Spleen (tissue), 11 donors: ENCODE data around the gene APAF1. TPM values are rescaled to one million over a fixed set of nuclear protein-coding genes. Genes with fewer than 3 reads are reported as not detected.
A peak's percentile ranks its signal among the peaks of the same experiment; 100 is the strongest.

ENCODE experiments used
- DNase-seq: peaks from one replicate; pipeline ENCODE4 v3.0.0-alpha.2; 2020
- H3K27ac ChIP-seq, 8 donors: fragments of 200-600 bp; sonication (generic) in 7 of 8; 1 replicate in 4 of 8; 2 replicates in 4 of 8; pipeline versions ENCODE4 v1.5.0 to v1.8.0; 2016 to 2021; ENCODE audit warnings: inconsistent platforms in 4 of 8, mild to moderate bottlenecking in 4 of 8, moderate library complexity in 1 of 8
- H3K27me3 ChIP-seq, 7 donors: fragments of 200-600 bp; sonication (generic) in 6 of 7; replicated peaks in 1 of 7; 1 replicate in 4 of 7; 2 replicates in 3 of 7; pipeline versions ENCODE4 v1.5.0 to v1.8.0; 2016 to 2021; ENCODE audit warnings: inconsistent platforms in 3 of 7, mild to moderate bottlenecking in 1 of 7
- H3K36me3 ChIP-seq, 6 donors: fragments of 200-600 bp; sonication (generic) in 5 of 6; 1 replicate in 4 of 6; 2 replicates in 2 of 6; pipeline versions ENCODE4 v1.5.0 to v1.8.0; 2016 to 2021; ENCODE audit warnings: inconsistent platforms in 2 of 6
- H3K4me1 ChIP-seq, 6 donors: fragments of 200-600 bp; sonication (generic) in 5 of 6; 1 replicate in 3 of 6; 2 replicates in 3 of 6; pipeline versions ENCODE4 v1.5.0 to v1.8.0; 2016 to 2021; ENCODE audit warnings: inconsistent platforms in 3 of 6
- H3K4me3 ChIP-seq, 8 donors: fragments of 200-600 bp; sonication (generic) in 7 of 8; 1 replicate in 4 of 8; 2 replicates in 4 of 8; pipeline versions ENCODE4 v1.5.0 to v1.8.0; 2016 to 2021; ENCODE audit warnings: inconsistent platforms in 4 of 8, mild to moderate bottlenecking in 4 of 8, moderate library complexity in 2 of 8
- H3K9me3 ChIP-seq, 8 donors: fragments of 200-600 bp; sonication (generic) in 7 of 8; 1 replicate in 4 of 8; 2 replicates in 4 of 8; pipeline versions ENCODE4 v1.5.0 to v1.8.0; 2016 to 2021; ENCODE audit warnings: inconsistent platforms in 4 of 8
- CTCF ChIP-seq, 11 experiments: fragments of 200-600 bp in 7 of 11; fragments of 450-650 bp in 4 of 11; sonication (generic) in 4 of 11; IDR thresholded peaks in 8 of 11; conservative IDR thresholded peaks in 3 of 11; 1 replicate in 7 of 11; 2 replicates in 4 of 11; pipeline versions ENCODE4 v1.4.0 to v1.8.0; 2016 to 2021; ENCODE audit warnings: antibody characterized with exemption in 11 of 11, inconsistent platforms in 4 of 11, mild to moderate bottlenecking in 1 of 11
- POLR2A ChIP-seq, 3 donors: fragments of 450-650 bp; IDR thresholded peaks; one replicate each; pipeline ENCODE4 v1.5.1; 2017; ENCODE audit warnings: antibody characterized with exemption in 3 of 3, mild to moderate bottlenecking in 1 of 3
- POLR2AphosphoS5 ChIP-seq, 3 donors: sonication (generic); formaldehyde crosslinking; IDR thresholded peaks; one replicate each; pipeline ENCODE4 v1.5.1; 2017; ENCODE audit warnings: antibody characterized with exemption in 3 of 3
- WGBS, 5 donors: extraction: QIAGEN DNeasy Blood & Tissue Kit in 3 of 5; methylation state at CpG; one replicate each; pipeline versions ENCODE4 v1.1.5 to v1.1.7; 2013 to 2018; 5-methylcytosine and 5-hydroxymethylcytosine counted together
- intact Hi-C: fragments of 100-400 bp; cut with DNase I; formaldehyde crosslinking; loops from one replicate; pipeline ENCODE4 v1.15.0; 2023; ENCODE audit warnings: low total_unique reads
- polyA plus RNA-seq, 3 donors: library from polyadenylated mRNA; stranded (reverse); fragments of 200-250 nt; gene quantifications; one replicate each; pipeline ENCODE4 v1.2.1, GENCODE V29; 2013
- total RNA-seq, 7 donors: library from RNA; depleted of rRNA in 3 of 7; stranded (reverse); fragments of >200 nt in 3 of 7; fragmentation: NEBNext Ultra II Directional in 4 of 7; extraction: Animal tissue kit (Norgen Biotek cat#: 25700) in 4 of 7; gene quantifications; one replicate each; pipeline versions ENCODE4 v1.1.0 to v1.2.1, GENCODE V29; 2016 to 2021
- donor health status: healthy with polysubstance abuse.
- donor health status: DM: no; HTN: no; CAD: no; lungs with moderate emphysema.
- donor health status: DM: no; HTN: no; CAD: no.
- donor health status: Bipolar disorder and iron deficiency.
- donor health status: healthy.
- donor health status: DM: no; HTN: no; CAD: no.
- donor health status: DM: yes; HTN: yes; CAD: no.

The APAF1 gene
- total and polyA plus RNA-seq, 10 donors: 6.5 to 44.1 (median 30.6) TPM

DNA sequence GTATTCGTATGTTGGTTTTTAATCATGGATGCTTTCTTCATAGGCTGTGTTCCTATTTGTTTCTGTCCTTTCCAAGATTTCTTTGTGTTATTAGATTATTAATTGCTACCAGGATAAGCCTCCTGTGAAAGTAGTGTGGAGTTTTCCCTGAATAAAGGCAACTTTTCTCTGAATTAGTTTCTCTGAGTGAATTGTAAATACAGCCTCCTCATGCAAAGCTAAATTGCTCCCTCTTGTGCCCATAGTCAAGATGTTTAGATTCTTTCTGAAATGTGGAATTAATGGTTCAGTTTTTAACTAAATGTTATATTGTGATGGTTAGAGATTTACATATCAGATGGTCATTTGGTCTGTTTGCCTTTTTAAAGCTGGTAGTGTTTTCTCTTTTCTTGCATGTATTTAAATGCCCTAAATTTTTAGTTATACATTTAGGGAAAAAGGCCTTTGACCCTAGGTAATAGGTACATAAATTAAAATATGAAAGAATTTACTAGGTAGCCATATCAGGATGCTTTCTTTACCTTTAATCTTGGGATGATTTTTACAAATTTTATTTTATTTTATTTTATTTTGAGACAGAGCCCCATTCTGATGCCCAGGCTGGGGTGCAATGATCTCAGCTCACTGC lies 8.9 kb downstream of the APAF1 start:
- TF ChIP-seq POLR2AphosphoS5 (IDR thresholded peaks at IDR 0.05) (no peak), POLR2A (IDR thresholded peaks at IDR 0.05) (no peak), CTCF (IDR thresholded peaks at IDR 0.05 in 8 of 11, conservative IDR thresholded peaks at IDR 0.05 in 3 of 11) (peak in 9 of 11 experiments; percentile 26 to 63 (median 59))
- Histone ChIP-seq H3K9me3 (no peaks in the 10 kb centered on the region), H3K4me3 (no peak overlapping the region), H3K36me3 (peaks cover 0 to 89% (median 53%) of the 10 kb centered on the region in 6 donors), H3K4me1 (peaks cover 0 to 11% (median 0%) of the 10 kb centered on the region in 6 donors), H3K27ac (no peak overlapping the region), H3K27me3 (no peaks in the 10 kb centered on the region)
- no peak for DNase-seq
- intact Hi-C loops: loop anchor here (5.0 kb wide), 1 partner anchor 82 kb away; no protein-coding TSS in a partner anchor
- WGBS, 5 donors: 82 to 100% (median 96%) methylated on average over 1 of the region's 1 CpG

GRCh38 chr12:98656289-98657101 lies 11.4 kb downstream of the APAF1 start:
- Histone ChIP-seq H3K27me3 (no peaks in the 10 kb centered on the region), H3K27ac (no peak overlapping the region), H3K4me3 (no peak overlapping the region), H3K36me3 (peaks cover 0 to 89% (median 55%) of the 10 kb centered on the region in 6 donors), H3K9me3 (no peaks in the 10 kb centered on the region), H3K4me1 (peaks cover 0 to 7% (median 0%) of the 10 kb centered on the region in 6 donors)
- TF ChIP-seq CTCF (IDR thresholded peaks at IDR 0.05 in 8 of 11, conservative IDR thresholded peaks at IDR 0.05 in 3 of 11) (no peak), POLR2A (IDR thresholded peaks at IDR 0.05) (no peak), POLR2AphosphoS5 (IDR thresholded peaks at IDR 0.05) (no peak)
- no peak for DNase-seq
- WGBS, 5 donors: 46 to 68% (median 54%) methylated on average over 6 of the region's 6 CpGs
- intact Hi-C loops: no loop called here

- TF ChIP-seq POLR2A (IDR thresholded peaks at IDR 0.05): no peak
- TF ChIP-seq CTCF (IDR thresholded peaks at IDR 0.05 in 8 of 11, conservative IDR thresholded peaks at IDR 0.05 in 3 of 11): no peak
- no peak for TF ChIP-seq POLR2AphosphoS5 (IDR thresholded peaks at IDR 0.05)
- Histone ChIP-seq H3K27me3 (no peaks in the 10 kb centered on the region), H3K4me3 (no peak overlapping the region), H3K36me3 (peaks cover 0 to 100% (median 76%) of the 10 kb centered on the region in 6 donors), H3K9me3 (no peaks in the 10 kb centered on the region), H3K27ac (no peak overlapping the region), H3K4me1 (no peaks in the 10 kb centered on the region)
- intact Hi-C loops: no loop called here
- no peak for DNase-seq
Measured at GRCh38 chr12:98660521-98660920, 15.4 kb downstream of the APAF1 start.

DNA sequence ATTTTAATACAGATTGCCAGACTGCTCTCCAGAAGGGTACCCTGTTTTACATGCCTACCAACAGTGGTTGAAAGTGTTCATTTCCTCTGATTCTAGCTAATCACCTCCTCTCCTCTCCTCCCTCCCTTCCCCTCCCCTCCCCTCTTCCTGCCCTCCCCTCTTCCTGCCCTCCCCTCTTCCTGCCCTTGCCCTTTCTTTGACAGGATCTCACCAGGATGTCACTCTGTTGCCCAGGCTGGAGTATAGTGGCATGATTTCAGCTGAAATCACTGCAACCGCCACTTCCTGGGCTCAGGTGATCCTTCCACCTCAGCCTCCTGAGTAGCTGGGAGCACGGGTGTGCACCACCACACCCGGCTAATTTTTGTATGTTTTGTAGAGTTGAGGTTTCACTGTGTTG lies 24.7 kb downstream of the APAF1 start:
- Histone ChIP-seq H3K9me3 (peaks cover 0 to 5% (median 0%) of the 10 kb centered on the region in 8 donors), H3K27me3 (no peaks in the 10 kb centered on the region), H3K27ac (peak overlapping the region in 1 of 8 donors; percentile 24), H3K4me3 (no peak overlapping the region), H3K36me3 (peaks cover 0 to 100% (median 66%) of the 10 kb centered on the region in 6 donors), H3K4me1 (peaks cover 0 to 3% (median 0%) of the 10 kb centered on the region in 6 donors)
- intact Hi-C loops: no loop called here
- TF ChIP-seq POLR2A (IDR thresholded peaks at IDR 0.05): no peak
- WGBS, 5 donors: 68 to 97% (median 79%) methylated on average over 3 of the region's 3 CpGs
- no peak for DNase-seq
